HL-60 (cell line): ENCODE data around the gene SLC25A25.

Experiments used
- CTCF ChIP-seq: IDR thresholded peaks from one replicate; pipeline ENCODE4 v1.5.1; 2011; ENCODE audit warnings: low read length, control low read depth, inconsistent platforms; ENCODE audit not compliant: insufficient read depth
- POLR2AphosphoS5 ChIP-seq: IDR thresholded peaks from 2 replicates; pipeline ENCODE4 v1.6.1; 2012; ENCODE audit warnings: low read depth

GRCh38 chr9:128070874-128071273, 2.8 kb downstream of the SLC25A25 start:
- no peak for TF ChIP-seq POLR2AphosphoS5
- TF ChIP-seq CTCF = no peak
